ENCODE results near the gene EXOC4.
"Not testable (repeated sequence)": the region's sequence is repeated elsewhere in the genome, so short reads cannot be mapped to it uniquely, and the experiment has no call there.

Gene EXOC4

GRCh38 chr7:133320891-133321290 lies 68.0 kb downstream of the EXOC4 start:
- no peak for DNase-seq

- DNase-seq: not testable (repeated sequence)
Measured at GRCh38 chr7:133321366-133321765, 68.5 kb downstream of the EXOC4 start.

GRCh38 chr7:133326745-133327144 lies 73.9 kb downstream of the EXOC4 start:
- not testable (repeated sequence) for DNase-seq

GRCh38 chr7:133328021-133328420 lies 75.1 kb downstream of the EXOC4 start:
- DNase-seq: not testable (repeated sequence)

- DNase-seq: no peak
Measured at GRCh38 chr7:133330085-133330484, 77.2 kb downstream of the EXOC4 start.

GRCh38 chr7:133331861-133332260 lies 79.0 kb downstream of the EXOC4 start:
- no peak for DNase-seq

GRCh38 chr7:133339772-133340171 lies 86.9 kb downstream of the EXOC4 start:
- DNase-seq: no peak

GRCh38 chr7:133344275-133344674 lies 91.4 kb downstream of the EXOC4 start:
- DNase-seq: no peak

- DNase-seq: no peak
Measured at GRCh38 chr7:133345690-133346421, 93.0 kb downstream of the EXOC4 start.

- no peak for DNase-seq
Measured at GRCh38 chr7:133348250-133348649, 95.4 kb downstream of the EXOC4 start.

GRCh38 chr7:133349101-133349500 lies 96.2 kb downstream of the EXOC4 start:
- DNase-seq: no peak

GRCh38 chr7:133352430-133352829 lies 99.6 kb downstream of the EXOC4 start:
- no peak for DNase-seq

- DNase-seq: no peak
Measured at GRCh38 chr7:133353775-133354174, 100.9 kb downstream of the EXOC4 start.

- no peak for DNase-seq
Measured at GRCh38 chr7:133354546-133355324, 101.9 kb downstream of the EXOC4 start.

- no peak for DNase-seq
Measured at GRCh38 chr7:133355325-133355708, 102.4 kb downstream of the EXOC4 start.

GRCh38 chr7:133355822-133356221 lies 102.9 kb downstream of the EXOC4 start:
- DNase-seq: no peak

GRCh38 chr7:133358708-133359107 lies 105.8 kb downstream of the EXOC4 start:
- no peak for DNase-seq

GRCh38 chr7:133359449-133359848 lies 106.6 kb downstream of the EXOC4 start:
- DNase-seq: no peak

GRCh38 chr7:133360201-133360600 lies 107.3 kb downstream of the EXOC4 start:
- DNase-seq: no peak

- DNase-seq: no peak
Measured at GRCh38 chr7:133361806-133362205, 108.9 kb downstream of the EXOC4 start.

- no peak for DNase-seq
Measured at GRCh38 chr7:133364959-133365690, 112.2 kb downstream of the EXOC4 start.

- DNase-seq: no peak
Measured at GRCh38 chr7:133365917-133366316, 113.0 kb downstream of the EXOC4 start.

GRCh38 chr7:133367561-133367960 lies 114.7 kb downstream of the EXOC4 start:
- DNase-seq: no peak

- no peak for DNase-seq
Measured at GRCh38 chr7:133369130-133369529, 116.3 kb downstream of the EXOC4 start.

Measured in activated CD8-positive, alpha-beta memory T cell treated with anti-CD3 and anti-CD28 coated beads for 24 hours (primary cell).